Vagina (tissue), 2 donors: Measurements from ENCODE around the gene TAL1. TPM values are rescaled to one million over a fixed set of nuclear protein-coding genes. Genes with fewer than 3 reads are reported as not detected.

ENCODE experiments used
- DNase-seq, 2 donors: peaks; one replicate each; pipeline ENCODE4 v3.0.0-alpha.2; 2017; ENCODE audit errors: extremely low spot score in 2 of 2
- H3K27ac ChIP-seq: fragments of 200-600 bp; sonication (generic); one replicate; pipeline ENCODE4 v1.5.1; 2019
- H3K27me3 ChIP-seq: fragments of 200-600 bp; sonication (generic); one replicate; pipeline ENCODE4 v1.5.1; 2019
- H3K36me3 ChIP-seq, 2 donors: fragments of 200-600 bp; sonication (generic); one replicate each; pipeline ENCODE4 v1.5.1; 2017 to 2019
- H3K4me1 ChIP-seq: fragments of 200-600 bp; sonication (generic); one replicate; pipeline ENCODE4 v1.5.1; 2019
- H3K4me3 ChIP-seq, 2 donors: fragments of 200-600 bp; sonication (generic); 1 replicate in 1 of 2; 2 replicates in 1 of 2; pipeline ENCODE4 v1.5.1; 2016 to 2019
- H3K9me3 ChIP-seq: fragments of 200-600 bp; sonication (generic); one replicate; pipeline ENCODE4 v1.5.1; 2019
- POLR2A ChIP-seq, 2 donors: fragments of 450-650 bp; IDR thresholded peaks; one replicate each; pipeline ENCODE4 v1.6.1; 2017; ENCODE audit warnings: antibody characterized with exemption in 2 of 2, mild to moderate bottlenecking in 2 of 2, moderate library complexity in 2 of 2
- POLR2AphosphoS5 ChIP-seq, 2 donors: sonication (generic); formaldehyde crosslinking; IDR thresholded peaks; one replicate each; pipeline ENCODE4 v1.9.0; 2017; ENCODE audit warnings: antibody characterized with exemption in 2 of 2, mild to moderate bottlenecking in 2 of 2, low read depth in 1 of 2; ENCODE audit not compliant: insufficient read depth in 1 of 2
- intact Hi-C: fragments of 100-400 bp; cut with DNase I; formaldehyde crosslinking; loops from one replicate; pipeline ENCODE4 v1.15.1; 2023
- total RNA-seq: library from RNA; depleted of rRNA; stranded (reverse); fragments of >200 nt; gene quantifications from one replicate; pipeline ENCODE4 v1.2.3, GENCODE V29; 2016
- TF ChIP-seq, protein P1 (sequence below), 3 experiments: fragments of 450-650 bp in 2 of 3; fragments of 200-600 bp in 1 of 3; sonication (generic) in 1 of 3; IDR thresholded peaks; one replicate each; pipeline ENCODE4 v1.5.1; 2017 to 2019; ENCODE audit warnings: antibody characterized with exemption in 3 of 3, mild to moderate bottlenecking in 2 of 3, moderate library complexity in 2 of 3

Gene TAL1
- total RNA-seq, 1 donor from 2014 or later = 7.1 TPM

GRCh38 chr1:47235241-47235681 is 3.2 kb upstream of the TAL1 start:
- Histone ChIP-seq H3K9me3 (no peaks in the 10 kb centered on the region), H3K4me3 (no peak overlapping the region), H3K27me3 (peaks cover 23% of the 10 kb centered on the region), H3K36me3 (no peaks in the 10 kb centered on the region), H3K27ac (no peak overlapping the region), H3K4me1 (peaks cover 13% of the 10 kb centered on the region)
- intact Hi-C loops = no loop called here
- no peak for DNase-seq
- TF ChIP-seq POLR2AphosphoS5 (IDR thresholded peaks at IDR 0.05; ENCODE audit: insufficient read depth in 1 of 2, low read depth in 1 of 2) (no peak), POLR2A (IDR thresholded peaks at IDR 0.05) (no peak)
- TF ChIP-seq, protein P1, sequence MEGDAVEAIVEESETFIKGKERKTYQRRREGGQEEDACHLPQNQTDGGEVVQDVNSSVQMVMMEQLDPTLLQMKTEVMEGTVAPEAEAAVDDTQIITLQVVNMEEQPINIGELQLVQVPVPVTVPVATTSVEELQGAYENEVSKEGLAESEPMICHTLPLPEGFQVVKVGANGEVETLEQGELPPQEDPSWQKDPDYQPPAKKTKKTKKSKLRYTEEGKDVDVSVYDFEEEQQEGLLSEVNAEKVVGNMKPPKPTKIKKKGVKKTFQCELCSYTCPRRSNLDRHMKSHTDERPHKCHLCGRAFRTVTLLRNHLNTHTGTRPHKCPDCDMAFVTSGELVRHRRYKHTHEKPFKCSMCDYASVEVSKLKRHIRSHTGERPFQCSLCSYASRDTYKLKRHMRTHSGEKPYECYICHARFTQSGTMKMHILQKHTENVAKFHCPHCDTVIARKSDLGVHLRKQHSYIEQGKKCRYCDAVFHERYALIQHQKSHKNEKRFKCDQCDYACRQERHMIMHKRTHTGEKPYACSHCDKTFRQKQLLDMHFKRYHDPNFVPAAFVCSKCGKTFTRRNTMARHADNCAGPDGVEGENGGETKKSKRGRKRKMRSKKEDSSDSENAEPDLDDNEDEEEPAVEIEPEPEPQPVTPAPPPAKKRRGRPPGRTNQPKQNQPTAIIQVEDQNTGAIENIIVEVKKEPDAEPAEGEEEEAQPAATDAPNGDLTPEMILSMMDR (IDR thresholded peaks at IDR 0.05) = no peak

GRCh38 chr1:47233186-47233585 is 1.2 kb upstream of the TAL1 start:
- Histone ChIP-seq H3K36me3 (no peaks in the 10 kb centered on the region), H3K27ac (no peak overlapping the region), H3K27me3 (peaks cover 32% of the 10 kb centered on the region), H3K4me3 (no peak overlapping the region), H3K4me1 (peaks cover 13% of the 10 kb centered on the region), H3K9me3 (no peaks in the 10 kb centered on the region)
- TF ChIP-seq POLR2AphosphoS5 (IDR thresholded peaks at IDR 0.05; ENCODE audit: insufficient read depth in 1 of 2, low read depth in 1 of 2) (no peak), POLR2A (IDR thresholded peaks at IDR 0.05) (no peak)
- TF ChIP-seq, protein P1 (IDR thresholded peaks at IDR 0.05) = no peak
- no peak for DNase-seq
- intact Hi-C loops = no loop called here

- no peak for DNase-seq
- intact Hi-C loops = no loop called here
These were observed 481 bp downstream of the TAL1 start for GRCh38 chr1:47231301-47232186.

GRCh38 chr1:47230692-47231300 is 1.2 kb downstream of the TAL1 start:
- intact Hi-C loops = no loop called here
- no peak for DNase-seq
- peaks cover 32% of the 10 kb centered on the region for H3K27me3 ChIP-seq

More at GRCh38 chr1:47231301-47232186, 481 bp downstream of the TAL1 start:
- no peaks in the 10 kb centered on the region for H3K36me3 ChIP-seq
- peak overlapping the region; percentile 74 for H3K27ac ChIP-seq
- H3K4me3 ChIP-seq = peak overlapping the region; percentile 39 to 41
- H3K9me3 ChIP-seq = no peaks in the 10 kb centered on the region
- TF ChIP-seq POLR2AphosphoS5 (IDR thresholded peaks at IDR 0.05; ENCODE audit: insufficient read depth in 1 of 2, low read depth in 1 of 2) (peak in 1 of 2 donors; percentile 63), POLR2A (IDR thresholded peaks at IDR 0.05) (no peak)
- TF ChIP-seq, protein P1 (IDR thresholded peaks at IDR 0.05) = no peak
- peaks cover 32% of the 10 kb centered on the region for H3K27me3 ChIP-seq
- peaks cover 13% of the 10 kb centered on the region for H3K4me1 ChIP-seq

More at GRCh38 chr1:47230692-47231300, 1.2 kb downstream of the TAL1 start:
- Histone ChIP-seq H3K36me3 (no peaks in the 10 kb centered on the region), H3K4me3 (peak overlapping the region; percentile 39 to 41), H3K4me1 (peaks cover 19% of the 10 kb centered on the region), H3K9me3 (no peaks in the 10 kb centered on the region), H3K27ac (peak overlapping the region; percentile 74)
- TF ChIP-seq, protein P1 (IDR thresholded peaks at IDR 0.05) = no peak
- TF ChIP-seq POLR2AphosphoS5 (IDR thresholded peaks at IDR 0.05; ENCODE audit: insufficient read depth in 1 of 2, low read depth in 1 of 2) (no peak), POLR2A (IDR thresholded peaks at IDR 0.05) (no peak)
